HFF-Myc (cell line): Measurements from ENCODE around the gene TP53I13.
A peak's percentile ranks its signal among the peaks of the same experiment; 100 is the strongest.

Experiments used
- DNase-seq: peaks from one replicate; pipeline ENCODE4 v3.0.0-alpha.2; 2011; ENCODE audit warnings: low read depth; ENCODE audit errors: extremely low read depth
- H3K4me3 ChIP-seq: replicated peaks from 2 replicates; pipeline ENCODE4 v1.5.1; 2011; ENCODE audit warnings: low read depth, mild to moderate bottlenecking, control low read depth, low read length
- CTCF ChIP-seq: IDR thresholded peaks from 2 replicates; pipeline ENCODE4 v1.5.1; 2012; ENCODE audit warnings: mild to moderate bottlenecking, low read depth, low read length, control low read depth; ENCODE audit errors: missing control alignments

The TP53I13 gene

GRCh38 chr17:29568331-29569244 lies at the start of gene TP53I13:
TP53I13 (plus strand) TSS chr17:29568701; CDS start chr17:29568759, 58 bp downstream.
- TF ChIP-seq CTCF = no peak
- no peak for DNase-seq
- H3K4me3 ChIP-seq = peak within 1 kb of the TSS; percentile 66

- no peak for DNase-seq
- H3K4me3 ChIP-seq = no peak overlapping the region
- TF ChIP-seq CTCF = no peak
These were observed 43.8 kb upstream of the TP53I13 start for GRCh38 chr17:29524692-29525091.

- no peak for DNase-seq
- H3K4me3 ChIP-seq = no peak overlapping the region
- no peak for TF ChIP-seq CTCF
These were observed 42.2 kb upstream of the TP53I13 start for GRCh38 chr17:29526322-29526721.

GRCh38 chr17:29533976-29534375 lies 34.5 kb upstream of the TP53I13 start:
- no peak for DNase-seq
- TF ChIP-seq CTCF = no peak
- H3K4me3 ChIP-seq = no peak overlapping the region

GRCh38 chr17:29544066-29544465 lies 24.4 kb upstream of the TP53I13 start:
- no peak for DNase-seq
- no peak for TF ChIP-seq CTCF
- H3K4me3 ChIP-seq = no peak overlapping the region

- no peak for DNase-seq
- no peak for TF ChIP-seq CTCF
- H3K4me3 ChIP-seq = no peak overlapping the region
These were observed 22.4 kb upstream of the TP53I13 start for GRCh38 chr17:29546085-29546484.
